HG03025 (cell line): ENCODE results near the gene BPIFB2.
"Not testable (repeated sequence)": the region's sequence is repeated elsewhere in the genome, so short reads cannot be mapped to it uniquely, and the experiment has no call there.

Experiments
- ATAC-seq: cut with Tn5 transposase; IDR thresholded peaks from one replicate; pipeline ENCODE4 v1.9.1; 2021; ENCODE audit warnings: mild to moderate bottlenecking, moderate library complexity; ENCODE audit not compliant: unreplicated experiment, low FRiP score

Gene BPIFB2, protein sequence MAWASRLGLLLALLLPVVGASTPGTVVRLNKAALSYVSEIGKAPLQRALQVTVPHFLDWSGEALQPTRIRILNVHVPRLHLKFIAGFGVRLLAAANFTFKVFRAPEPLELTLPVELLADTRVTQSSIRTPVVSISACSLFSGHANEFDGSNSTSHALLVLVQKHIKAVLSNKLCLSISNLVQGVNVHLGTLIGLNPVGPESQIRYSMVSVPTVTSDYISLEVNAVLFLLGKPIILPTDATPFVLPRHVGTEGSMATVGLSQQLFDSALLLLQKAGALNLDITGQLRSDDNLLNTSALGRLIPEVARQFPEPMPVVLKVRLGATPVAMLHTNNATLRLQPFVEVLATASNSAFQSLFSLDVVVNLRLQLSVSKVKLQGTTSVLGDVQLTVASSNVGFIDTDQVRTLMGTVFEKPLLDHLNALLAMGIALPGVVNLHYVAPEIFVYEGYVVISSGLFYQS

DNA sequence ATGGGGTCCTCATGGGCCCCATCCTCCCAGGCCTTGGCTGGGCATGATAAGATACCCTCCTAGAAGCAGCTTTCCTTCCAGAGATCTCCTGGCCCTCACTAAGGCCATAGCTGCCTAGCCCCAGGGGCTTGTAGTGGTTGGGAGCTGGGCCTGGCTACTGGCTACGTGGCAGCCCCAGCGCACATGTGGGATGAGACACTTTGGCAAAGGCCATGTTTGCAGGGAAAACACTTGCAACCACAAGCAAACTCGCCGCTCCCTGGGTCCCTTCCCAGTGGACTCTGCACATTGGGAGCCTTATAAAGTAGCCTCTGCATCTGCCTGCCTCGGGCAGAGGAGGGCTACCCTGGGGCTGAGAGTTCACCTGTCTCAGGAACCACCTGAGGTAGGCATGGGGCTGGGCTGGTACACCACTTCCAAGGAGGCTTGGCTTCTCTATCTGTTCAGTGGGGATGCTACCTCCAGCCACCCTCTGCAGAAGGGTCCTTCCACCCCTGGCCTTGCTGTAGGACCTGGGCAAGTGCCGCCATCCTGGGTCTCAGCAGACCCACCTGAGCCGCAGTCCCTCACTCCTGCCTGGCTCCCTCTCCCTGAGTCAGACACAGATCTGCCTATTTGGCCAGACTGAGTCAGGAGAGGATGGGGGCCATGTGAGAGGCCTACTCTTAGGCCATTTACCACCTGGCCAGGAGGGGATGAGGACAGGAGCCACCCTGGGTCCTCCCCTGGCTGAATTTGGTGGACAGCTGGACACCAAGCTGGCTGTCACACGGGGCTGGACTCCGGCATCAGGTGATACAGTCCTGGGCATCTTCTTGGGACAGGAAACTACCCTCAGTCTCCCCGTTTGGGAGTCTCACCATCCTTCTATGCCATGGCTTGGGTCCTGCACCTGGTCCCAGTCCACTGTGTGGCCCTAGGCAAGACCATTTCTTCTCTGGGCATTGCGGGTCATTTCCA, at the start of gene BPIFB2:
Gene BPIFB2 (plus strand): TSS at position 329 of the 960 bp plus-strand sequence. CDS start 871 bp downstream, outside the sequence.
- no peak for ATAC-seq

DNA sequence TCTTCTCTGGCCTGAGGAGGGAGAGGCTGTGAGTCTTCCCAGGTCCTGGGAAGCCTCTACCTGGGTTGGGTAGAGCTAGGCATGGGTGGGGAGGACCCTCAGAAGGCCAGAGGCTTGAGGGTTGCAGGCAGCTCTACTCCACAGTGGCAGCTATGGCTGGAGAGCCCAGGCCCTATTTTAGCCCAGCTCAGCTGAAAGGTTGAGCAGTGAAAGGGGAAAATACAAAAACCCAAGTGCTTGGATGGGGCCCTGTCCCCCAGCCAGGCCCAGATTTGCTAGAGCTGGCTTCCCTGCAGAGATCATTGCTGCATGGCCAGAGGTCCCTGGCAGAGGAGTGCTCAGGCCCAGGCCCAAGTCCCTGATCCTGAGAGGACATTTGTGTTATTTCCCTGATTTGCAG, 48.9 kb upstream of the BPIFB2 start:
- ATAC-seq: no peak

DNA sequence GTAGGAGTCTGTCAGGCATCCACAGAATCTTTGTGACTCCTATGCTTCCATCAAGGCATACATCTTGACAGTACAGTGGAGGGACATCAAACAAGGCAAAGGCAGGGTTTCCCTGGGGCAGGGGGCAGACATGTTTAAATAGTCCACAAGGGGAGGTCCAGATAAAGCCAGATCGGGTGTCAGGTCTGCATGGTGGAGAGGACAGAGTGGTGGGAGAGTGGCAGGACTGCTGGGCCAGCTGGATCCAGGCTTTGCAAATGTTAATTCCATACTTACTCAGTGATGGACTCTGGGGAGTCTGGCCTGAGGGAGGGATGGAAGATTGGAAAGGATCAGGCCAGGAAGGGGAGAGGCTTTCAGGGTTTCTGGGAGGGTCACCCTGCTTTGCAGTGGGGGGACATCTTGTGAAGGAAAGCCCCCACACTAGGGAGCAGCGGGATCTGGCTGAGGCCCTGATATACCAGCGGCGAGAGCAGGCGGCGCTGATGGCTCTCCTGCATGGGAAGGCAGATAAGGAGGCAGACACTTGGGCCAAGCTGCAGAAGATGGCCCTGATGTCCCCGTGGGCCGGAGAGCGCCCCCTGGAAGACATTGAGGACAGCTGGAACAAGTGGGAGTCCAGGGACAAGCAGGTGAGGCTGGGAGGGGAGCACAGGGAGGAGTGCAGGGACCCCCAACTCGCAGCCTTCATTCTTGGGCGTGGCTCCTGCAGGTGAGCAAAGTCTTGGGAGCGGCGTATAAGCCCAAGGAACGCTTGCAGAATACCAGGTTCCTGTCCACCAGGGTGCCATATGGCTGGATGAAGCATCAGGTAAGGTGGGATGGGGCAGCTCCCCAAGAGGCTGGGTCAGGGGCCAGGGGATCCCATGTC, 47.9 kb upstream of the BPIFB2 start:
- no peak for ATAC-seq

DNA sequence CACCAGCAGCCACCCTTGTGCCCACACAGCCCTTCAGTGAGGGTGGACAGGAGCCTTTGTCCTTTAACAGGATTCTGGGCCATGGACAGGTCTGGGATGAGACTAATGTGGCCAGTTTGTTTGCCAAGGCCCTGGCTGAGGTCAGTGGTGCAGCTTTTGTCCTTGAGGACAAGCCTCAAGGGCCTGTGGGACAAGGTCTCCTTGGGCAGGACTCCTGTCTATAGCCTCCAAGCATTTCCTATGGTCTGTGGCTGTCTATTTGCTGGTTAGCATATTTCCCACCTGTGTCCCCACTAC, 47.3 kb upstream of the BPIFB2 start:
- ATAC-seq: no peak

DNA sequence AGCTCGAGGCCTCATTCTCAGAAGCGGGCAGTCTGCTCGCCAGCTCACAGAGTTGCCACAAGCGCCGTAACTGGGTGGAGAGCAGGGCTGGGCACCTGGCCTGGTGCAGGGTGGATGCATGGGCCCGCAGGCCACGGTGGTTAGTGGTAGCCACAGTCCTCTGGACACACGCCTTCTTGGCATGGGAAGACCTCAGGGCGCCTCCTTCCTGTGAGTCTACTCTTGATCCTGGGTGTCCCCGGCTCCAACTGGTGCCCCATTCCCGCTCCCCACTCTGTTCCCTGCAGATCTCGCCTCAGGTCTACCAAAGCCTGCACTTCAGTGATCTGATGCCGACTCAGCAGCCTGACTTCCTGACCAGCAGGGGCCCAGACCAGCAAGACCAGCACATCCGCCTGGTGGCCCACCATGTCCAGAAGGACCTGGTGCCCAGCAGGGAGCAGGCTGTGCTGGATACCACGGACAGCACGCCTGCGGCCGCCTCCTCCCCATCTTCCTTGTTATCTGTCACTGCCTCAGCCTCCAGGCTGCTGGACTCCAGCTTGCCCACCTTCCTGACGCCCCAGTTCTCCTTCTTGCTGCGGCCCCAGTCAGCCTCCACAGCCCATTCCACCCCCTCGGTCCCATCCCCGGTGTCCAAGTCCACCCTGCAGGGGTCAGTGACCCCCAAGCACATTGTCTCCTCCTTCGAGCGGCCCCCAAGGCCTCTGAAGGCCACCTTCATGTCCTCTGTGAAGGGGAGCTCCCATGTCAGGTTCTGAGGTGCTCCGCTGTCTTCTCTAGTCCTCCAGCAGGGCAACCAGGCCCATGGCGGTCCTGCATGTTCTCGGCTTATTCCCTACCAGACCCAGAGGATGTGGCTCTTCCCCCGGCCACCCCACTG, 46.4 kb upstream of the BPIFB2 start:
- no peak for ATAC-seq

DNA sequence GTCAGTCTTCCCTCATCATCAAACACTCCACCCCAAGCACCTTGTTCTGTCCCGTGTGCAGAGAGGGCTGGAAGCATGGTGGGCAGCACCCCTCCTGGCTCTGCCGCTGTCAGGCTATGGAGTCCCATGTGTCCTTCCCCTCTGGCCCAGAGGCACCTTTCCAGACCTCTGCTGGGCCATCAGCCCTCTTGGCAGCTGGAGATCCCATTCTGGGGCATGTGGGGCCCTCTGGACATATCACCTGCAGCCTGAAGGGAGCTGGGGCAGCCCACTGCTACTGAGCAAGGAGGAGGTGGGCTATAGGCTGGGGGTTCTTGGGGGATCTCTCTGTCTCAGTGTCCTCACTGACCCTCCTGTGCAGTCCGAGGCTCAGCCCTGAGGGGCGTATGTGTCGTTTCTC, 45.5 kb upstream of the BPIFB2 start:
- ATAC-seq: no peak

DNA sequence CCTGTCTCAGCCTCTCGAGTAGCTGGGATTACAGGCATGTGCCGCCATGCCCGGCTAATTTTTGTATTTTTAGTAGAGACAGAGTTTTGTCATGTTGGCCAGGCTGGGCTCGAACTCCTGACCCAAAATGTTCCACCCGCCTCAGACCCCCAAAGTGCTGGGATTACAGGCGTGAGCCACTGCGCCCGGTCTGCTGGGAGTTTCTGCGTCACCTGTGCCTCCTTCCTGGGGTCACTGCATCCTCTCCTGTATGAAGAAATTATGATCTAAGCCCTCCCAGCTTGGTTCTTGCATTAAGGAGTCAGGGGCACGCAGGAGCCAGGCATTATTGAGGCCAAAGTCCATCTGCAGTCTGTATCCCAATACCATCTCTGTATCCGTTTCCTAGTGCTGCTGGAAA, 44.9 kb upstream of the BPIFB2 start:
- ATAC-seq: not testable (repeated sequence)

DNA sequence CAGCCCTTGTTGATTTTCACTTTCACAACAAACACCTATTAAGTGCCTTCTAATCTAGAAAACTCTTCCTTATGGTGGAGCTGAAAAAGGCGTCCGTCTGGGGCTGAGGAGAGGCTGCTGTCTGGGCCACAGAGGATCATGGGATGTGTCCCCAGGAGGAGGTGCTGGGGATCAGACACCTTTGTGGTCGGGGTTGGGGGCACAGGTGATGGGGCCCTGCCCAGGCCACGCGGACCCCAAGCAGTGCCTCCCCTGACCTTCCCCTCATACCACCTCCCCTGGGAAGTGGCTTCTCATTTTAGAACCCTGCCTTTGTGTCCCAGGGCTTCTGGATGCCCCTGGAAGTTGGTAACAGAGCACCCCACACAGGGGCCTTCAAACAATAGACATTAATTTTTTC, 44.3 kb upstream of the BPIFB2 start:
- ATAC-seq: no peak

DNA sequence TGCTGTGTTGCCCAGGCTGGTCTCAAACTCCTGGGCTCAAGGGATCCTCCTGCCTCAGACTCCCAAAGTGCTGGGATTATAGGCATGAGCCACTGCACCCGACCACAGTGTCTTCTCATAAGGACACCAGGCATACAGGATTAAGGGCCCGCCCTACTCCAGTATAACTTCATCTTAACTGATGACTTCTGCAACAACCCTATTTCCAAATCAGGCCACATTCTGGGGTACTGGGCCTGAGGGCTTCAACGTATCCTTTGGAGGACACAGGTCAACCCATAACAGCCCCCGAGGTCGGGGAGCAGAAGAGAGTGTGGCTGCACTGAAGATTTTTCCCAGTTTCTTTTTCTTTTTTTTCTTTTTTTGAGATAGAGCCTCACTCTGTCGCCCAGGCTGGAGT, 42.9 kb upstream of the BPIFB2 start:
- ATAC-seq: no peak

DNA sequence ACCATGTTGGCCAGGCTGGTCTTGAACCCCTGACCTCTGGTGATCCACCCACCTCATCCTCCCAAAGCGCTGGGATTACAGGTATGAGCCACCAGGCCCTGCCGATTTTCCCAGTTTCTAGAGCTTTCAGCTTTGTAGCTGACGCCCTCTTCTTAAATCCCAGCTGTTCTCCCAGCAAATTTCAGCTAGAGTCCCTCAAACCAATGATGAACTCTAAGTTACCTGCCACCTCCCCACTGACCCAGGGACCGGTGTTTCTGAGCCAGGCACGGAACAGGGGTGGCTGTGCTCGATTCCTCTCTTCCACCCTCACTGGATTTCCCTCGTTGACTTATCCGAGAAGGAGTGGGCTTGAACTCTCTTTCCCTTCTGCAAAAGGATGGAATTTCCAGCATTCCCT, 42.4 kb upstream of the BPIFB2 start:
- ATAC-seq: no peak

DNA sequence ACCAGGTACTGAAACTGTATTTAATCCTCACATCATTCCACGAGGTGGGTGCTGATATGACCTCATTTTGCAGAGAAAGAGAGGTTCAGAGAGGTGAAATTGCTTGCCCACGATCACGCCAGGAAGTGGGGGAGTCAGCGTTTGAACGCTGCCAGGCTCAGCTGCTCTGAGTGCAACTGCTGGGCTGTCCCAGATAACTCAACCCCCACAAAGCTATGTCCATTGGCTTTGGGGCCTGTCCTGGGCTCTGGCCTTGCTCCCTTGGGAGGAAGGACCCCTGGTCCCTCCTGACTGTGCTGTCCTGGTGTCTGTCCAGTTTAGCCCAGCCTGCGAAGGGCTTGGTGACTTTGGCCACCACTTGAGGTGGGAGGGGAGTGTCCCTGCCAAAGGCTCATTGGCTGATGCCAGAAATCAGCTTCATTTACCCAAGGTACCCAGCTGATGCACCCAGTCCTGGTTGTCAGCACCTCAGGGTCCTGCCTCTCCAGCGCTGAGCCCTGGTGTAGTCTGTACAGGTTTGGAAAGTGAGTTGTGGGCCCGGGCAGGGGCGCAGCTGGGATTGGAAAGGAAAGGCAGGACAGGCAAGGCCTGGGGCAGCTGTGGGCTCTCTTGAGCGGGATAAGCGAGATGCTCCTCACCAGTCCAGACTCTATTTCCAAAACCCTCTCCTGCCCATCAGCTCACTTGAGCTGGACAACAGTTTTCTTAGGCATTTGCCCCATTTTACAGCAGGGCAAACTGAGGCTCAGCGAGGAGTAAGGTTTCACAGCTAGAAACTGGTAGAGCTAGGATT, 41.7 kb upstream of the BPIFB2 start:
- no peak for ATAC-seq

DNA sequence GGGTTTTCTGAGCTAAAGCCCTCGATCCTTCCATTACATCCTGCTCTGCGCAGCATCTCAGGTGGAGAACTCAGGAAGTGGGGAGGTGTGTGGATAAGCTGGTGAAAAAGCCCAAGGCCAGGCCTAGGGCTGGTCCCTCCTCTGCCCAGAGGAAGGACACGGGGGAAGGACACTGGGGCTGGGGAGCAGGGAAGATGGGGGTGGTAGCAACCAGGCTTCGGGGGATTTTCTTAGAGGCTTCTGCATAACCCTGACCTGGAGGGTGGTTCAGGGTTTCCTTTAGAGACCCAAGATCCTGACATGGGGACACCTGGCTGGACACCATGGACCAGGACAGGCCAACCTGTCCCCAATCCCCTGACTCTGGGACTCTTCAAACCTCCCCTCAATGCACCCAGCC, 41.1 kb upstream of the BPIFB2 start:
- ATAC-seq: no peak

DNA sequence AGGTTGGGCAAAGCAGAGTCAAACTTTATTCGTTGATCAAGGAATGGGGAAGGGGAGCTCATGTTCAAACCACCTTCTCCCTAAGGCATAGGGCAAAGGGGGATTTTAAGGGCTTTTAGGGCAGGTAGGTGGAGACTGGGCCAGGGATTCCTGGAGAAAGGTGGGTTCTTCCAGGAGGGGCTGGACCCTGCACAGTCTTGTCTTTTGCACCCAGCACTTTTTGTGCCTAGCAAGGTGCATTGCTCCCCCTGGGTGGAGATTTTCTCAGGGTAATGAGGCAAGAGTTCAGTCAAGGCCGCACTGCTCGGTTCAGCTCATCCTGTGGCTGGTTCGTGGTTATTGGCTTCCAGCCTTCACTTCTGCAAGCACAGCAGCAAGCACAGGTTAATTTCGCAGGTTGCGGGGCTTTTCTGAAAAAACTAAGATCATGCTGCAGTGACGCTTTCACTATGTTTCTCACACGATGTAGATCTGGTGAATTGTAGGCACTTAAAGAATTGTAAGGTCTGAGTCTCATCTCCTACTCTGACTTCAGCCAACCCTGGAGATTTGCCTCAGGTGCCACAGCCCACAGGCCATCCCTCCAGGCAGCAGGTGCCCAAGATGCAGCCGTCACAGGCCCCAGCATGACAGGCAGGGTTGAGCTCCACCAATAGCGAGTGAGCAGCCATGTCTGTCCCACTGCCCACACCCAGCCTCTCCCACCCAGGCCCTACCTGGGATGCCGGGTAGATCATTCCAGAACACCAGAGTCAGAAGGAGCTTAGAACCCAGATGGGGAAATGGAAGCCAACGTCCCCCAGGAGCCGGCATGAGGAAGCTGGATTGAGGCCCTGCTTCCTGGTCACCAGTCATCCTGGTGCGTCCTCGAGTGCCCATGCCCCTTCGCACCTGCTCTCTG, 40.4 kb upstream of the BPIFB2 start:
- no peak for ATAC-seq

DNA sequence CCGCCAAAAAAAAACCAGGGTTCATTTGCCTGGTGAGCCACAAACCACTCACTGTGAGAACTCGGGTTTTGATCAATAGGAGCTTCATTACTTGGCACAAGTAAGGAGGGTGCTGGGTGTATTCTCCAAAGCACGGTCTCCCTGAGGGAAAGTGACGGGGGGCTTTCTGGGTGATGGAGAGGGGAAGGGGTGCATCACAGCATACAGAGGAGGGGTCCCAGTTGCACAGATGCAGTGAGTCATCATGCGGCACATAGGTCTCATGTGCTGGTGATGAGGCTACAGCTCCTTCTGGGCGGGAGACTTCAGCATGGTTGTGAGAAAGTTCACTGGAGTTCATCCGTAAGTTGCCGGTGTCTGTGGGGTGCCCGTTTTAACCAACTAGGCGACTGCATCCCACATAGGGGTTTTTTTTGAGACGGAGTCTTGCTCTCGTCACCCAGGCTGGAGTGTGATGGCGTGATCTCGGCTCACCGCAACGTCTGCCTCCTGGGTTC, 39.5 kb upstream of the BPIFB2 start:
- no peak for ATAC-seq

DNA sequence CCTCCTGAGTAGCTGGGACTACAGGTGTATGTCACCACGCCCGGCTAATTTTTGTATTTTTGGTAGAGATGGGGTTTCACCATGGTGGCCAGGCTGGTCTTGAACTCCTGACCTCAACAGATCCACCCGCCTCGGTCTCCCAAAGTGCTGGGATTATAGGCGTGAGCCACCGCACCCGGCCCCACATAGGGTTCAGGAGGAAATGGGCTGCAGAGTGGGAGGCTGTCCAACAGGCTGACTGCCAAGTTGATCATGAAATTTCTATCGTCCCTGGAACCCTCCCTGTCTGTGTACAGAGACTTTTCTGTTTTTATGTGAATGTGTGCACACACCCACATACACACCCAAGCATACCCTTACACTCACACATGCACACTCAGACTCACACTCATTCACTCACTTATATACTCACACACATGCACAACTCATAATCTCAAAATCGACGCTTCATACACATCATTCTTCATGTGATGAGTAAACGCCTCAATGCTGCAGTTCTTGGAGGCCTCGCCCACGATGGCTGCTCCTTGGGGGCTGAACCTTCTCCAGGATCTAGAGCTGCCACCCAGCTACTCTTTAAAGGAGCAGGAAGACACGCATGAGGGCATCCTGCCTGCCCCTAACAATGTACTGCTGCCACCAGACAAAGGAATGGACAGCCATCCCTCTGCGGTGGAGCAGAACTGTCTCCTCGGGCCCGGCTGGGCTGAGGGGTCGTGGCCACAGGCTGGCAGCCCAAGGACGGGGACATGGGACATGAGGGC, 38.8 kb upstream of the BPIFB2 start:
- no peak for ATAC-seq

DNA sequence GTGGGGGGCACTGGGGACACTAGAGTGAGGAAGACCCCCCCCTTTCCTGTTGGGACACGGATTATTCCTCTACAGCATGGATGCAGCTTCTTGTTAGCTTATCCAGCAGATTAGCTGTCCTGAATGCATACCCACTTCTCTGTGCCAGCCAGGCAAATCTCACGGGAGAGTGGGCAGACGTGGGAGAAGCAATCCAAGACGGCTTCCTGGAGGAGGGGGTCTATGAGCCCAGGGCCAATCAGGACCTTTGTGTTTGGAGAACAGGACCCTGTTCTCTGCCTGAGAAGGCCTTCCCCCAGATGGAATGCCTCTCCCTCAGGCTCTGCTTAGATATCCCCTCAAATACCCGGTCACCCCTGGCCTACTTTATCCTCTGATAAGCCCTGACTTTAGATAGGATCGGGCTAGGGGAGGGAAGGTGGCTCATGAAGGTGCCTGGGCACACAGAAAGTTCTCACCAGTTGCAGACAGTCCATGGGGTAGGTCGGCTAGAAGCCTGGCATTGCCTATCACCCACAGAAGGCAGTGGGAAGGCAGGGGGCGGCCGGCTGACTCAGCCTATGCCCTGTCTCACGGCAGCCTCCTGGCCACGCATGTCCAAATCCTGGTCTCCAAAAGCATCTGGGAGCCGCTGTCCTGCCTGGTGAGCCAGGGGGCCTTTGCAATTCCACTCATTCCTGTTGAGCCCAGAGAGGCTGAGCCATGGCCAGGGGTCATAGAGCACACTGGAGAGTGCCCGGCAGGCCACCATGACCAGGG, 38.0 kb upstream of the BPIFB2 start:
- no peak for ATAC-seq
